ENCODE measurements around the gene TSHZ2. TPM values are rescaled to one million over a fixed set of nuclear protein-coding genes. Genes with fewer than 3 reads are reported as not detected.

TSHZ2 gene
- total RNA-seq, 4 donors from 2014 or later = 10.3 to 15.0 (median 12.9) TPM

DNA sequence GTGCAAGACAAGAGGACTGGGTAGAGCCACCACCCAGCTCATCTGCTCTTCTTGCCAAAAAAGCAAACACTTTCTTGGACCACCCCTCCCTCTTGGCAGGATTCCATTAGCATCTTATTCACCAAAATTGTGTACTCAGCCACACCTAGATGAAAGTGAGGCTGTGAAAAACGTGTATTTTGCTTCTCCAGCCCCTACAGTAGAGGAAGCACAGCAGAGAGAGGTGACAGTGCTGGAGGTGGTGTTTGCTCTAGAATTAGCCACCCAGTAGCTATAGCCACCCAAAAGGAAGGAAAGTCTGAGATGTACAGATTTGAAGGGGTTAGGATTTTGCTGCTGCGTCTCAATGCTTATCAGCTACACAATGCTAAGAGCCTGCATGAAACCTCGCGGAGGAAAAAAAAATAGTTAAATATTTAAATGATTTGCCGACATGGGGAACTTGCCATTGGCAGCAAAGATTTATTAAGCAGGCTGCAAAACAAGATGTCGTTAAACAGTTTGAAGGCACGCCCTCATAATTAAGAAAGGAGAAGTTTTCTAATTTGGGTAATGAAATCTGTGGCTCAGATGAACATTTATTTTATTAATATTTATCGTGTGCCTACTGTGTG is 334.1 kb downstream of the TSHZ2 start:
- TF ChIP-seq EP300 (IDR thresholded peaks at IDR 0.05) = no peak
- TF ChIP-seq CTCF (IDR thresholded peaks at IDR 0.05) = no peak
- TF ChIP-seq POLR2AphosphoS5 (IDR thresholded peaks at IDR 0.05) = no peak
- TF ChIP-seq POLR2A (IDR thresholded peaks at IDR 0.05; ENCODE audit: low read depth) = no peak
- H3K36me3 ChIP-seq = no peaks in the 10 kb centered on the region
- no peak overlapping the region for H3K27ac ChIP-seq (replicated peaks in 1 of 4)
- peaks cover 0 to 2% (median 0%) of the 10 kb centered on the region in 4 donors for H3K27me3 ChIP-seq
- no peak for DNase-seq (ENCODE audit: extremely low spot score)
- 69% methylated on average over 8 of the region's 8 CpGs for WGBS
- no peaks in the 10 kb centered on the region for H3K4me1 ChIP-seq
- intact Hi-C loops (cut with DNase I) = no loop called here
- H3K4me3 ChIP-seq = no peak overlapping the region
- peaks cover 0 to 6% (median 0%) of the 10 kb centered on the region in 4 donors for H3K9me3 ChIP-seq

- 77% methylated on average over 16 of the region's 16 CpGs for WGBS
- Histone ChIP-seq H3K4me3 (no peak overlapping the region), H3K36me3 (no peaks in the 10 kb centered on the region), H3K4me1 (peaks cover 0 to under 1% (median 0%) of the 10 kb centered on the region in 4 donors), H3K27ac (replicated peaks in 1 of 4) (no peak overlapping the region), H3K27me3 (peaks cover 0 to 2% (median 0%) of the 10 kb centered on the region in 4 donors), H3K9me3 (peaks cover 0 to 6% (median 0%) of the 10 kb centered on the region in 4 donors)
- intact Hi-C loops (cut with DNase I) = no loop called here
- no peak for TF ChIP-seq EP300 (IDR thresholded peaks at IDR 0.05)
- no peak for TF ChIP-seq POLR2AphosphoS5 (IDR thresholded peaks at IDR 0.05)
- no peak for TF ChIP-seq CTCF (IDR thresholded peaks at IDR 0.05)
- no peak for TF ChIP-seq POLR2A (IDR thresholded peaks at IDR 0.05; ENCODE audit: low read depth)
- DNase-seq (ENCODE audit: extremely low spot score) = no peak
Observed at GRCh38 chr20:53307964-53308597, 335.9 kb downstream of the TSHZ2 start.

GRCh38 chr20:53309515-53309914 is 337.4 kb downstream of the TSHZ2 start:
- TF ChIP-seq POLR2A (IDR thresholded peaks at IDR 0.05; ENCODE audit: low read depth) (no peak), POLR2AphosphoS5 (IDR thresholded peaks at IDR 0.05) (no peak), CTCF (IDR thresholded peaks at IDR 0.05) (no peak), EP300 (IDR thresholded peaks at IDR 0.05) (no peak)
- no peak overlapping the region for H3K27ac ChIP-seq (replicated peaks in 1 of 4)
- intact Hi-C loops (cut with DNase I) = no loop called here
- H3K27me3 ChIP-seq = peaks cover 0 to 2% (median 0%) of the 10 kb centered on the region in 4 donors
- WGBS = 83% methylated on average over 2 of the region's 2 CpGs
- H3K4me3 ChIP-seq = no peak overlapping the region
- no peak for DNase-seq (ENCODE audit: extremely low spot score)
- peaks cover 0 to 6% (median 0%) of the 10 kb centered on the region in 4 donors for H3K9me3 ChIP-seq
- H3K4me1 ChIP-seq = peaks cover 0 to 6% (median 2%) of the 10 kb centered on the region in 4 donors
- no peaks in the 10 kb centered on the region for H3K36me3 ChIP-seq

DNA sequence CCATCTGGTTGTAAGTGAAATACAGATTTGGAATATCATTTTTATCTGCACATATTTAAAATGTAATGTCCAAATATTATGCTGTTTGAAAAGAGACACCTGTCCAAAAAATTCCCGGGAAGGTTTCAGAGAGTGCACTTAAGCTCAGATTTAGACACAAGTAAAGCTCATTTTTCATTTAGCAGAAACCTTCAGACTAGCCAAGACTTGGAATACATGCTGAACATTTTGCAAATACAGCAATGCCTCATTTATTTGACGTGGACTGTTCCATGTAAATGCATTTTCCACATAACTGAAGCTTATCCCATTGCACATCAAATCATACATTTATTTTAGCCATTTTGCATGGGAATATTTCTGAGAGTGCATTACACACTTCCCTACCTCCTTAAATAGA is 340.8 kb downstream of the TSHZ2 start:
- Histone ChIP-seq H3K36me3 (no peaks in the 10 kb centered on the region), H3K4me1 (peaks cover 0 to 6% (median 2%) of the 10 kb centered on the region in 4 donors), H3K27me3 (peaks cover 0 to 2% (median 0%) of the 10 kb centered on the region in 4 donors), H3K9me3 (peaks cover 0 to 6% (median 0%) of the 10 kb centered on the region in 4 donors), H3K4me3 (no peak overlapping the region), H3K27ac (replicated peaks in 1 of 4) (no peak overlapping the region)
- DNase-seq (ENCODE audit: extremely low spot score) = no peak
- WGBS = 42% methylated on average over 2 of the region's 2 CpGs
- intact Hi-C loops (cut with DNase I) = no loop called here
- no peak for TF ChIP-seq POLR2AphosphoS5 (IDR thresholded peaks at IDR 0.05)
- no peak for TF ChIP-seq POLR2A (IDR thresholded peaks at IDR 0.05; ENCODE audit: low read depth)
- TF ChIP-seq EP300 (IDR thresholded peaks at IDR 0.05) = no peak
- TF ChIP-seq CTCF (IDR thresholded peaks at IDR 0.05) = no peak

Data from esophagus muscularis mucosa (tissue), 4 donors.